Measurements from ENCODE around the gene PLXDC2.

- no peak for TF ChIP-seq CTCF (conservative IDR thresholded peaks at IDR 0.05; ENCODE audit: low read length)
- TF ChIP-seq EZH2phosphoT487 (IDR thresholded peaks at IDR 0.05; ENCODE audit: borderline replicate concordance), result no peak
These were observed 41.6 kb downstream of the PLXDC2 start for GRCh38 chr10:19857876-19858275.

Measured in Loucy (cell line).